ENCODE results near the gene CLEC10A. TPM values are rescaled to one million over a fixed set of nuclear protein-coding genes. Genes with fewer than 3 reads are reported as not detected.

Gene CLEC10A
- total RNA-seq, 4 donors from 2014 or later, result 0.59 to 3.9 (median 2.1) TPM

GRCh38 chr17:7045492-7046126 lies 34.4 kb downstream of the CLEC10A start:
- intact Hi-C loops (cut with DNase I), result no loop called here
- 32 to 41% methylated on average over 4 to 5 of the region's 5 CpGs for WGBS, 2 donors
- peak overlapping the region; percentile 76 to 96 (median 90) for H3K27ac ChIP-seq
- H3K4me1 ChIP-seq, result peaks cover 22 to 42% of the 10 kb centered on the region in 2 donors
- H3K9me3 ChIP-seq, result no peaks in the 10 kb centered on the region
- H3K4me3 ChIP-seq (replicated peaks in 1 of 3), result no peak overlapping the region
- peak in 1 of 2 donors; percentile 29 for DNase-seq
- no peaks in the 10 kb centered on the region for H3K36me3 ChIP-seq
- no peaks in the 10 kb centered on the region for H3K27me3 ChIP-seq
- TF ChIP-seq CTCF (IDR thresholded peaks at IDR 0.05), result peak; percentile 25 to 95 (median 76)
- no peak for TF ChIP-seq POLR2A (IDR thresholded peaks at IDR 0.05)

GRCh38 chr17:7043497-7044198 lies 36.4 kb downstream of the CLEC10A start, which contains the start of gene SLC16A11:
Gene SLC16A11, minus strand, starts transcription at chr17:7044092. Its CDS starts 579 bp downstream, at chr17:7043513.
- Histone ChIP-seq H3K27ac (peak within 1 kb of the TSS; percentile 80 to 96 (median 90)), H3K27me3 (no peaks in the 10 kb centered on the region), H3K9me3 (no peaks in the 10 kb centered on the region), H3K36me3 (no peaks in the 10 kb centered on the region), H3K4me3 (replicated peaks in 1 of 3) (peak within 1 kb of the TSS in 2 of 3 donors; percentile 29 to 36), H3K4me1 (peaks cover 31 to 58% of the 10 kb centered on the region in 2 donors)
- intact Hi-C loops (cut with DNase I), result loop anchor here (5.0 kb wide), 1 partner anchor 254 kb away; no protein-coding TSS in a partner anchor
- TF ChIP-seq POLR2A (IDR thresholded peaks at IDR 0.05) (peak in 1 of 2 donors; percentile 53), CTCF (IDR thresholded peaks at IDR 0.05) (no peak)
- 10% methylated on average over 17 of the region's 58 CpGs; no CpG with 5 or more reads in 1 of the 2 donors for WGBS, 2 donors
- DNase-seq, result peak; percentile 75 to 79

- H3K9me3 ChIP-seq, result no peaks in the 10 kb centered on the region
- peak in 1 of 2 donors; percentile 44 for DNase-seq
- WGBS, 2 donors, result 7 to 14% methylated on average over 10 to 13 of the region's 21 CpGs
- peak overlapping the region in 2 of 3 donors; percentile 29 to 36 for H3K4me3 ChIP-seq (replicated peaks in 1 of 3)
- H3K27me3 ChIP-seq, result no peaks in the 10 kb centered on the region
- intact Hi-C loops (cut with DNase I), result loop anchor here (5.0 kb wide), 1 partner anchor 254 kb away; no protein-coding TSS in a partner anchor
- H3K4me1 ChIP-seq, result peaks cover 36 to 63% of the 10 kb centered on the region in 2 donors
- no peaks in the 10 kb centered on the region for H3K36me3 ChIP-seq
- TF ChIP-seq CTCF (IDR thresholded peaks at IDR 0.05), result no peak
- TF ChIP-seq POLR2A (IDR thresholded peaks at IDR 0.05), result no peak
- H3K27ac ChIP-seq, result peak overlapping the region; percentile 77 to 87 (median 80)
These were observed 36.9 kb downstream of the CLEC10A start for GRCh38 chr17:7043182-7043496.

- TF ChIP-seq CTCF (IDR thresholded peaks at IDR 0.05), result no peak
- no peak for TF ChIP-seq POLR2A (IDR thresholded peaks at IDR 0.05)
- WGBS, 2 donors, result 23% methylated on average over 36 to 39 of the region's 53 CpGs
- Histone ChIP-seq H3K36me3 (no peaks in the 10 kb centered on the region), H3K27ac (peak overlapping the region; percentile 77 to 87 (median 80)), H3K4me3 (replicated peaks in 1 of 3) (peak overlapping the region in 1 of 3 donors; percentile 29), H3K9me3 (no peaks in the 10 kb centered on the region), H3K27me3 (no peaks in the 10 kb centered on the region), H3K4me1 (peaks cover 38 to 68% of the 10 kb centered on the region in 2 donors)
- intact Hi-C loops (cut with DNase I), result loop anchor here (5.0 kb wide), 1 partner anchor 255 kb away; no protein-coding TSS in a partner anchor
- peak; percentile 36 to 40 for DNase-seq
These were observed 37.4 kb downstream of the CLEC10A start for GRCh38 chr17:7042501-7043181.

Data from thyroid gland (tissue), 4 donors.